DOHH2 (cell line): ENCODE data around the gene F13A1.

Source experiments
- H3F3A ChIP-seq: fragments of 200-600 bp; sonication (generic), shearing (Covaris generic); 2 replicates; pipeline ENCODE4 v1.6.0; 2016; ENCODE audit warnings: antibody characterized with exemption, mild to moderate bottlenecking; ENCODE audit not compliant: control insufficient read depth, insufficient read depth
- H3K27ac ChIP-seq: fragments of 200-600 bp; sonication (generic); 2 replicates; pipeline ENCODE4 v1.5.1; 2014; ENCODE audit warnings: low read depth, mild to moderate bottlenecking, low read length, moderate library complexity
- H3K27me3 ChIP-seq: fragments of 200-600 bp; sonication (generic); 2 replicates; pipeline ENCODE4 v1.6.1; 2014; ENCODE audit warnings: mild to moderate bottlenecking, low read length, mixed read lengths; ENCODE audit not compliant: control insufficient read depth
- H3K36me3 ChIP-seq: fragments of 200-600 bp; sonication (generic); 2 replicates; pipeline ENCODE4 v1.6.1; 2014; ENCODE audit warnings: mild to moderate bottlenecking, low read length, moderate library complexity, mixed read lengths; ENCODE audit not compliant: control insufficient read depth
- H3K4me1 ChIP-seq: fragments of 200-600 bp; sonication (generic); 2 replicates; pipeline ENCODE4 v1.6.1; 2014; ENCODE audit warnings: mild to moderate bottlenecking, low read length, mixed read lengths; ENCODE audit not compliant: control insufficient read depth
- H3K4me2 ChIP-seq: fragments of 200-600 bp; sonication (generic); 2 replicates; pipeline ENCODE4 v1.6.0; 2014; ENCODE audit warnings: mild to moderate bottlenecking, low read length, moderate library complexity
- H3K4me3 ChIP-seq: fragments of 200-600 bp; sonication (generic); 2 replicates; pipeline ENCODE4 v1.5.1; 2014; ENCODE audit warnings: mild to moderate bottlenecking, low read length, mixed read lengths
- H3K79me2 ChIP-seq: fragments of 200-600 bp; sonication (generic); 2 replicates; pipeline ENCODE4 v1.6.1; 2014; ENCODE audit warnings: mild to moderate bottlenecking, low read length, mixed read lengths; ENCODE audit not compliant: control insufficient read depth
- H3K9me2 ChIP-seq: fragments of 200-600 bp; sonication (generic); replicated peaks from 2 replicates; pipeline ENCODE4 v1.6.1; 2014; ENCODE audit warnings: mild to moderate bottlenecking, low read length, mixed read lengths; ENCODE audit not compliant: control insufficient read depth
- H3K9me3 ChIP-seq: fragments of 200-600 bp; sonication (generic); 2 replicates; pipeline ENCODE4 v1.6.1; 2014; ENCODE audit warnings: antibody characterized with exemption, low read length, mixed read lengths; ENCODE audit not compliant: control insufficient read depth, insufficient read depth
- H4K20me1 ChIP-seq: fragments of 200-600 bp; sonication (generic); 2 replicates; pipeline ENCODE4 v1.6.0; 2014; ENCODE audit warnings: low read depth, mild to moderate bottlenecking, antibody characterized with exemption, low read length, moderate library complexity; ENCODE audit not compliant: control insufficient read depth, insufficient read depth
- CTCF ChIP-seq: fragments of 200-600 bp; sonication (generic); IDR thresholded peaks from one replicate; pipeline ENCODE4 v1.5.1; 2014; ENCODE audit warnings: antibody characterized with exemption, mild to moderate bottlenecking, low read depth, low read length; ENCODE audit not compliant: poor library complexity, severe bottlenecking
- EZH2phosphoT487 ChIP-seq: fragments of 200-600 bp; sonication (generic); IDR thresholded peaks from 2 replicates; pipeline ENCODE4 v1.6.1; 2017; ENCODE audit warnings: borderline replicate concordance, mild to moderate bottlenecking, antibody characterized with exemption, low read length, moderate library complexity, mixed read lengths

Gene F13A1

GRCh38 chr6:6179858-6180623 lies 140.4 kb downstream of the F13A1 start:
- TF ChIP-seq CTCF (no peak), EZH2phosphoT487 (no peak)
- H3K27me3 ChIP-seq = 0 out of 2 replicates have a peak, but pooled peaks cover 4% of the 10 kb centered on the region
- H3K9me2 ChIP-seq = no peaks in the 10 kb centered on the region
- no peaks in the 10 kb centered on the region for H3K4me1 ChIP-seq
- no peaks in the 10 kb centered on the region for H3K9me3 ChIP-seq
- no peaks in the 10 kb centered on the region for H3K36me3 ChIP-seq
- H3K79me2 ChIP-seq = no peaks in the 10 kb centered on the region
- no peaks in the 10 kb centered on the region for H3F3A ChIP-seq
- no peak overlapping the region for H3K4me2 ChIP-seq
- no peaks in the 10 kb centered on the region for H4K20me1 ChIP-seq
- H3K27ac ChIP-seq = no peak overlapping the region
- no peak overlapping the region for H3K4me3 ChIP-seq

GRCh38 chr6:6178795-6179194 lies 141.7 kb downstream of the F13A1 start:
- Histone ChIP-seq H3K4me3 (no peak overlapping the region), H3K27me3 (0 out of 2 replicates have a peak, but pooled peaks cover 4% of the 10 kb centered on the region), H3K36me3 (no peaks in the 10 kb centered on the region), H3K79me2 (no peaks in the 10 kb centered on the region), H3K27ac (no peak overlapping the region), H3F3A (no peaks in the 10 kb centered on the region), H3K4me2 (no peak overlapping the region), H3K9me2 (no peaks in the 10 kb centered on the region), H4K20me1 (no peaks in the 10 kb centered on the region), H3K4me1 (no peaks in the 10 kb centered on the region), H3K9me3 (no peaks in the 10 kb centered on the region)
- TF ChIP-seq CTCF = no peak

- no peaks in the 10 kb centered on the region for H3K9me3 ChIP-seq
- H3K79me2 ChIP-seq = no peaks in the 10 kb centered on the region
- 0 out of 2 replicates have a peak, but pooled peaks cover 4% of the 10 kb centered on the region for H3K27me3 ChIP-seq
- no peaks in the 10 kb centered on the region for H3K4me1 ChIP-seq
- no peak overlapping the region for H3K4me3 ChIP-seq
- no peak overlapping the region for H3K27ac ChIP-seq
- H3F3A ChIP-seq = no peaks in the 10 kb centered on the region
- no peaks in the 10 kb centered on the region for H3K9me2 ChIP-seq
- no peaks in the 10 kb centered on the region for H3K36me3 ChIP-seq
- no peaks in the 10 kb centered on the region for H4K20me1 ChIP-seq
- H3K4me2 ChIP-seq = no peak overlapping the region
- TF ChIP-seq CTCF (no peak), EZH2phosphoT487 (no peak)
Observed at GRCh38 chr6:6177754-6178153, 142.7 kb downstream of the F13A1 start.
